H9 (cell line): ENCODE measurements around the gene ADAMTSL3. TPM values are rescaled to one million over a fixed set of nuclear protein-coding genes. Genes with fewer than 3 reads are reported as not detected.

ENCODE experiments used
- DNase-seq: peaks from one replicate; pipeline ENCODE4 v3.0.0-alpha.2; 2017
- H2AFZ ChIP-seq: one replicate; pipeline ENCODE4 v1.6.1; 2013; ENCODE audit warnings: mild to moderate bottlenecking, low read length, control low read depth, moderate library complexity
- H2AK5ac ChIP-seq: 2 replicates; pipeline ENCODE4 v1.6.1; 2013; ENCODE audit warnings: low read length, control low read depth, mixed read lengths; ENCODE audit not compliant: insufficient read length
- H2BK120ac ChIP-seq: one replicate; pipeline ENCODE4 v1.6.1; 2013; ENCODE audit warnings: low read depth, mild to moderate bottlenecking, low read length, control low read depth, inconsistent platforms; ENCODE audit not compliant: poor library complexity, severe bottlenecking
- H2BK12ac ChIP-seq: 2 replicates; pipeline ENCODE4 v1.6.1; 2013; ENCODE audit warnings: low read length, control low read depth, mixed read lengths, low read depth; ENCODE audit not compliant: insufficient read length
- H2BK15ac ChIP-seq: 2 replicates; pipeline ENCODE4 v1.6.1; 2013; ENCODE audit warnings: low read depth, low read length, control low read depth
- H2BK20ac ChIP-seq: one replicate; pipeline ENCODE4 v1.6.1; 2013; ENCODE audit warnings: low read depth, mild to moderate bottlenecking, low read length, control low read depth, inconsistent platforms; ENCODE audit not compliant: poor library complexity, severe bottlenecking
- H2BK5ac ChIP-seq: 2 replicates; pipeline ENCODE4 v1.6.1; 2013; ENCODE audit warnings: low read length, control low read depth, mixed read lengths; ENCODE audit not compliant: insufficient read length
- H3K14ac ChIP-seq: 2 replicates; pipeline ENCODE4 v1.6.1; 2013; ENCODE audit warnings: low read length, control low read depth; ENCODE audit not compliant: insufficient read depth
- H3K18ac ChIP-seq: 2 replicates; pipeline ENCODE4 v1.6.1; 2013; ENCODE audit warnings: low read depth, mild to moderate bottlenecking, mixed read lengths, low read length, control low read depth; ENCODE audit not compliant: insufficient read length
- H3K23ac ChIP-seq: 2 replicates; pipeline ENCODE4 v1.6.1; 2013; ENCODE audit warnings: low read length, control low read depth, mixed read lengths, low read depth; ENCODE audit not compliant: insufficient read length
- H3K23me2 ChIP-seq: 2 replicates; pipeline ENCODE4 v1.6.1; 2013; ENCODE audit warnings: low read depth, mild to moderate bottlenecking, mixed read lengths, low read length, control low read depth; ENCODE audit not compliant: insufficient read length, poor library complexity, severe bottlenecking
- H3K27ac ChIP-seq: 2 replicates; pipeline ENCODE4 v1.5.1; 2013; ENCODE audit warnings: low read length, control low read depth, mixed read lengths, low read depth; ENCODE audit not compliant: insufficient read length
- H3K27me3 ChIP-seq: 2 replicates; pipeline ENCODE4 v1.6.1; 2013; ENCODE audit warnings: low read length, control low read depth, inconsistent platforms; ENCODE audit not compliant: insufficient read depth
- H3K4ac ChIP-seq: 2 replicates; pipeline ENCODE4 v1.6.1; 2013; ENCODE audit warnings: low read depth, mild to moderate bottlenecking, control low read depth, inconsistent platforms, low read length, moderate library complexity
- H3K4me1 ChIP-seq: 2 replicates; pipeline ENCODE4 v1.6.1; 2013; ENCODE audit warnings: low read length, control low read depth, inconsistent platforms; ENCODE audit not compliant: insufficient read depth
- H3K4me2 ChIP-seq: 2 replicates; pipeline ENCODE4 v1.6.1; 2013; ENCODE audit warnings: low read length, control low read depth, mixed read lengths; ENCODE audit not compliant: insufficient read length, insufficient read depth
- H3K56ac ChIP-seq: 2 replicates; pipeline ENCODE4 v1.6.1; 2013; ENCODE audit warnings: low read depth, mild to moderate bottlenecking, mixed read lengths, low read length, control low read depth; ENCODE audit not compliant: insufficient read length
- H3K79me1 ChIP-seq: 2 replicates; pipeline ENCODE4 v1.6.1; 2013; ENCODE audit warnings: low read depth, mild to moderate bottlenecking, moderate library complexity, low read length, control low read depth, inconsistent platforms; ENCODE audit not compliant: insufficient read depth, poor library complexity, severe bottlenecking
- H3K79me2 ChIP-seq: 2 replicates; pipeline ENCODE4 v1.6.1; 2013; ENCODE audit warnings: low read length, control low read depth, inconsistent platforms; ENCODE audit not compliant: insufficient read depth
- H3K9ac ChIP-seq: 2 replicates; pipeline ENCODE4 v1.6.1; 2013; ENCODE audit warnings: low read length, control low read depth, mixed read lengths; ENCODE audit not compliant: insufficient read length; ENCODE audit errors: extremely low read depth
- H3K9me3 ChIP-seq: one replicate; pipeline ENCODE4 v1.6.1; 2013; ENCODE audit warnings: low read depth, low read length, inconsistent platforms; ENCODE audit not compliant: control insufficient read depth
- H3T11ph ChIP-seq: one replicate; pipeline ENCODE4 v1.6.1; 2013; ENCODE audit warnings: mild to moderate bottlenecking, low read length, control low read depth, inconsistent platforms
- H4K20me1 ChIP-seq: one replicate; pipeline ENCODE4 v1.6.1; 2013; ENCODE audit not compliant: control insufficient read depth, insufficient read length, insufficient read depth
- H4K5ac ChIP-seq: 2 replicates; pipeline ENCODE4 v1.6.1; 2013; ENCODE audit warnings: low read depth, mild to moderate bottlenecking, mixed read lengths, low read length, control low read depth; ENCODE audit not compliant: insufficient read length
- H4K8ac ChIP-seq: replicated peaks from 2 replicates; pipeline ENCODE4 v1.6.1; 2013; ENCODE audit warnings: low read length, control low read depth, mixed read lengths, low read depth; ENCODE audit not compliant: insufficient read length
- H4K91ac ChIP-seq: 2 replicates; pipeline ENCODE4 v1.6.1; 2013; ENCODE audit warnings: low read depth, mild to moderate bottlenecking, moderate library complexity, mixed read lengths, low read length, control low read depth; ENCODE audit not compliant: insufficient read length
- H3K27ac Mint-ChIP-seq, 3 experiments: 2 replicates in 2 of 3; 3 replicates in 1 of 3; pipeline ENCODE4 v1.8.0; 2020 to 2021; ENCODE audit warnings: mixed read lengths in 3 of 3, mild to moderate bottlenecking in 1 of 3, moderate library complexity in 1 of 3
- H3K27me3 Mint-ChIP-seq: 2 replicates; pipeline ENCODE4 v1.8.0; 2021; ENCODE audit warnings: low read depth, mild to moderate bottlenecking, moderate library complexity, mixed read lengths
- H3K36me3 Mint-ChIP-seq, 3 experiments: 2 replicates in 2 of 3; 3 replicates in 1 of 3; pipeline ENCODE4 v1.8.0; 2020 to 2021; ENCODE audit warnings: low read depth in 3 of 3, mixed read lengths in 3 of 3; ENCODE audit not compliant: insufficient read depth in 1 of 3
- H3K4me1 Mint-ChIP-seq, 2 experiments: 2 replicates each; pipeline ENCODE4 v1.8.0; 2020; ENCODE audit warnings: mixed read lengths in 2 of 2
- H3K4me3 Mint-ChIP-seq, 2 experiments: 2 replicates in 1 of 2; 3 replicates in 1 of 2; pipeline ENCODE4 v1.8.0; 2020 to 2021; ENCODE audit warnings: mild to moderate bottlenecking in 2 of 2, mixed read lengths in 2 of 2, moderate library complexity in 1 of 2
- H3K9me3 Mint-ChIP-seq, 2 experiments: 2 replicates in 1 of 2; 3 replicates in 1 of 2; pipeline ENCODE4 v1.8.0; 2020; ENCODE audit warnings: mild to moderate bottlenecking in 2 of 2, mixed read lengths in 2 of 2, moderate library complexity in 1 of 2
- CTCF ChIP-seq: fragments of 200-600 bp; sonication (generic); conservative IDR thresholded peaks from 3 replicates; pipeline ENCODE4 v1.8.0; 2021; ENCODE audit warnings: antibody characterized with exemption, mild to moderate bottlenecking
- WGBS: extraction: QIAGEN DNeasy Blood & Tissue Kit; methylation state at CpG from one replicate; pipeline ENCODE4 v1.1.7; 2013; ENCODE audit warnings: missing lambda C conversion rate, low lambda C conversion rate, mixed read lengths; ENCODE audit not compliant: insufficient read length; ENCODE audit errors: extremely low coverage; 5-methylcytosine and 5-hydroxymethylcytosine counted together
- total RNA-seq: library from RNA; stranded (reverse); gene quantifications from 2 replicates; pipeline ENCODE4 v1.2.1, GENCODE V29; 2021

The ADAMTSL3 gene
- total RNA-seq, 1 experiment from 2014 or later, result 0.39 TPM

- H3K36me3 Mint-ChIP-seq, result no peaks in the 10 kb centered on the region
- Histone ChIP-seq H3T11ph (no peak overlapping the region), H3K18ac (no peak overlapping the region), H4K91ac (no peak overlapping the region), H3K4ac (no peak overlapping the region), H3K27me3 (no peaks in the 10 kb centered on the region), H3K4me2 (no peak overlapping the region), H3K23me2 (no peaks in the 10 kb centered on the region), H3K4me1 (no peaks in the 10 kb centered on the region), H3K9me3 (no peaks in the 10 kb centered on the region), H2BK20ac (no peak overlapping the region), H3K79me2 (no peaks in the 10 kb centered on the region), H3K9ac (no peak overlapping the region), H2BK5ac (no peak overlapping the region), H3K56ac (no peak overlapping the region), H4K5ac (no peak overlapping the region), H2AK5ac (no peak overlapping the region), H4K8ac (no peak overlapping the region), H2BK12ac (no peak overlapping the region), H3K23ac (no peak overlapping the region), H2BK120ac (no peak overlapping the region), H3K14ac (no peak overlapping the region), H3K27ac (no peak overlapping the region), H2BK15ac (no peak overlapping the region), H4K20me1 (no peaks in the 10 kb centered on the region), H2AFZ (no peak overlapping the region), H3K79me1 (no peaks in the 10 kb centered on the region)
- no peak for DNase-seq
- no peak overlapping the region for H3K4me3 Mint-ChIP-seq
- no peaks in the 10 kb centered on the region for H3K27me3 Mint-ChIP-seq
- no peaks in the 10 kb centered on the region for H3K4me1 Mint-ChIP-seq
- no peaks in the 10 kb centered on the region for H3K9me3 Mint-ChIP-seq
- TF ChIP-seq CTCF, result no peak
- H3K27ac Mint-ChIP-seq, result no peak overlapping the region
- no CpG with 5 or more reads among the region's 6 CpGs for WGBS
Measured at GRCh38 chr15:83999396-84000135, 345.6 kb downstream of the ADAMTSL3 start.
